GM19240 (cell line): ENCODE measurements around the gene ATXN7L1.

Experiments
- DNase-seq: peaks from one replicate; pipeline ENCODE4 v3.0.0; 2011; ENCODE audit warnings: low spot score; ENCODE audit not compliant: insufficient read length

ATXN7L1 gene, protein sequence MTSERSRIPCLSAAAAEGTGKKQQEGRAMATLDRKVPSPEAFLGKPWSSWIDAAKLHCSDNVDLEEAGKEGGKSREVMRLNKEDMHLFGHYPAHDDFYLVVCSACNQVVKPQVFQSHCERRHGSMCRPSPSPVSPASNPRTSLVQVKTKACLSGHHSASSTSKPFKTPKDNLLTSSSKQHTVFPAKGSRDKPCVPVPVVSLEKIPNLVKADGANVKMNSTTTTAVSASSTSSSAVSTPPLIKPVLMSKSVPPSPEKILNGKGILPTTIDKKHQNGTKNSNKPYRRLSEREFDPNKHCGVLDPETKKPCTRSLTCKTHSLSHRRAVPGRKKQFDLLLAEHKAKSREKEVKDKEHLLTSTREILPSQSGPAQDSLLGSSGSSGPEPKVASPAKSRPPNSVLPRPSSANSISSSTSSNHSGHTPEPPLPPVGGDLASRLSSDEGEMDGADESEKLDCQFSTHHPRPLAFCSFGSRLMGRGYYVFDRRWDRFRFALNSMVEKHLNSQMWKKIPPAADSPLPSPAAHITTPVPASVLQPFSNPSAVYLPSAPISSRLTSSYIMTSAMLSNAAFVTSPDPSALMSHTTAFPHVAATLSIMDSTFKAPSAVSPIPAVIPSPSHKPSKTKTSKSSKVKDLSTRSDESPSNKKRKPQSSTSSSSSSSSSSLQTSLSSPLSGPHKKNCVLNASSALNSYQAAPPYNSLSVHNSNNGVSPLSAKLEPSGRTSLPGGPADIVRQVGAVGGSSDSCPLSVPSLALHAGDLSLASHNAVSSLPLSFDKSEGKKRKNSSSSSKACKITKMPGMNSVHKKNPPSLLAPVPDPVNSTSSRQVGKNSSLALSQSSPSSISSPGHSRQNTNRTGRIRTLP

DNA sequence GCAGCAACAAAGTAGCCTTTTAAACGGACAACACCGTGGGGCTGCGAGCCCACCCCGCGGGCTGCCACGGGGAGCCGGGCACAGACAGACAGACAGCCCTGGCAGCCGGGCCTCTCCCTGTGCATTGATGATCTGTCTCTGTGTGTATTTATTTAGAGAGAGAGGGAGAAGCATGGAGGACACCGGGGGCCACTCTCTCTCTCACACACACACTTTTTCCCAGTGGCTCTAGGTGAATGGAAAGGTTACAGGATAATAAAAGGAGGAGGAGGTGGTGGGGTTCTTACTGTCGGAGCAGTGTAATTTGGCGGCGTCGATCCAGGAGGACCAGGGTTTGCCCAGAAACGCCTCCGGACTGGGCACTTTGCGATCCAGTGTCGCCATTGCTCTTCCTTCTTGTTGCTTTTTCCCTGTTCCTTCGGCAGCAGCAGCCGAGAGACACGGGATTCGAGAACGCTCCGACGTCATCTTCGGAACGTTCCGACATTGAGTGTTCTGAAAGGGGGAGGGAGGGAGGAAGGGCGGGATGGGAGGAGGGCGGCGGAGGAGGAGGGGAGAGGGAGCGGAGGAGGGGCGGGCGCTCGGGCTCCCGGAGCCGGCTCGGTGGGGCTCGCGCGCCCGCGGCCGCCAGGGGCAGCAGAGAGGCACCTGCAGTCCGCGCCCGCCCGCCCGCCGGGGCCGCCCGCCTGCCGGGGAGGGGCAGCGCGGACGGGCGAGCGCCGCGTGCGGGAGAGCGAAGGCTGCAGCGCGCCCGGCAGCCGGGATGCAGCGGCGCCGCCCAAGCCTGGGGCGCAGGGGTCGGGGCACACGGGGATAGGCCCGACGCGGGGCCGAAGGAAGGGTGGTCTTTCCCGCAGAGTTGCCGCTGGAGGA, at the start of gene ATXN7L1:
ATXN7L1 (minus strand) TSS at position 509 of the 873 bp plus-strand sequence; CDS start at position 468, 41 bp downstream.
- DNase-seq: peak; percentile 47

DNA sequence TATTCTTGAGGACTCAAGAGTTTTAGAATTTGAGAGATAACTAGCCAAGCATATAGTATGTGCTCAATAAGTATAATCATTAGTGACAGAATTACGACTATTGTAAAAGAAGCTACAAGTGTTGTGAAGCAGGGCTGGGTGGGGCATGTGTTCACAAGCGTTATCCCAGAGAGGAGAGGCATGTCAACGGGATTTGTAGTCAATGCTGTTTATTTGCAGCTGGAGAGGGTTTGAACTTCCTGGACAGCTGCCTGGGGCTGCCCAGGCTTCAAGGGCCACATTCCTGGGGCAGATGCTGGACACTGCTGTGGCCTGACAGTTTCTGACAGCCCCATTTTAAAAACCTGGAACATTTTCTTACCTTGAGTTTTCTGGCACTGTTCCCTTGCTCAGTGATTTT, 49.7 kb upstream of the ATXN7L1 start:
- DNase-seq: no peak

DNA sequence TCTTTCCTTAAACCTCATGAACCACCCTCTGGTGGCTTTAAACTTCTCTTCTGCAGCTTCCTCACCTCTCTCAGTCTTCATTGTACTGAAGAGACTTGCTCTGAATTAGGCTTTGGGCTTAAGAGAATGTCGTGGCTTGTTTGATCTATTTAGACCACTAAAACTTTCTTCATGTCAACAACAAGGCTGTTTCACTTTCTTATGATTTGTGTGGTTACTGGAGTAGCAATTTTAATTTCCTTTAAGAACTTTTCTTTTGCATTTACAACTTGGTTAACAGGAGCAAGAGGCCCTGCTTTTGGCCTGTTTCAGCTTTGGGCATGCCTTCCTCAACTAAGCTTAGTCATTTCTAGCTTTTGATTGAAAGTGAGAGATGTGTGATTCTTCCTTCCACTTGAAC, 48.5 kb upstream of the ATXN7L1 start:
- DNase-seq: no peak

DNA sequence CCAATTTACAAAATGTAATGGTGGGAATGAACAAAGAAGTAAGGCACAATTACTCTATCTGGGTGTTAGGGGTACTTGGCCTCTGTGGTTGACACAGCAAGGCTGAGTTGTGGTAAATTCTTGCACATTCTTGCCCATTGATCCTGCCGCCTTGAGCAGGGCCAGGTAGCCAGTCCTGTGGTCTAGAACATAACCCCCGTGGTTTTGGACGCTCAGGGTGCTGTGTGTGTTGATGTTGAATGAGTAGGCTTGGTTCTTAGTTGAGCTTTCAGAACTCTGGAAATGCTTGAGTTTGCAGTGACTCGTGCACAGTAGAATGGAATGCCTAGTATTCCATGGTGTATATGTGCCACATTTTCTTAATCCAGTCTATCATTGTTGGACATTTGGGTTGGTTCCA, 44.4 kb upstream of the ATXN7L1 start:
- DNase-seq: no peak

DNA sequence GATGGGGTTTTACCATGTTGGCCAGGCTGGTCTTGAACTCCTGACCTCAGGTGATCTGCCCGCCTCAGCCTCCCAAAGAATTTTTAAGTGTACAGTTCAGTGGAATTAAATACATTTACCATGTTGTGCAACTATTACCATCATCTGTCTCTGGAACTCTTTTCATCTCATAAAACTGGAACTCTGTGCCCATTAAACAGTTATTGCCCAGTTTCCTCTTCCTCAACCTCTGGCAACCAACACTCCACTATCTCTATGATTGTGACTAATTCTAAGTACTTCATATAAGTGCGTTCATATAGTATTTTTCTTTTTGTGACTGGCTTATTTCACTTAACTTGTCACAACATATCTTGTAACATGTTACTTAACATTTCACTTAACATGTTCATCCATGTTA, 41.3 kb upstream of the ATXN7L1 start:
- DNase-seq: no peak

DNA sequence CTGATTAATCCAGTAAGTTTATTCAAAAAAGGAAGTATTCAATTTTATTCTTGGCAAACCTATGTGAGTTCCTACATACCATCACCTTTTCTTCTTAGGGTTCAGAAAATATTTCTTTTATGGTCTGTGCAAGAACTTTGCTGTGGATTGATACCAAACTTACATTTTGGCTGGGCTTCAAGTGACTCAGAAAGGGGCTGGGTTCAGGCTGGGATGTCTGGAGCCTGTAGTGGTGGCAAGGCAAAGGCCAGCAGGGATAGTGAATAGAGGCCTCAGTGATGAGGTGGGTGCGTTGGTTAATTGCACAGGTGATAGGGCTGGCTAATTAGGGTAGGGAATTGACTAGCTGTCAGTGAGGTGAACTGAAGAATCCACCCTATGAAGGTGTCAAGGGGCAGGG, 40.2 kb upstream of the ATXN7L1 start:
- no peak for DNase-seq

DNA sequence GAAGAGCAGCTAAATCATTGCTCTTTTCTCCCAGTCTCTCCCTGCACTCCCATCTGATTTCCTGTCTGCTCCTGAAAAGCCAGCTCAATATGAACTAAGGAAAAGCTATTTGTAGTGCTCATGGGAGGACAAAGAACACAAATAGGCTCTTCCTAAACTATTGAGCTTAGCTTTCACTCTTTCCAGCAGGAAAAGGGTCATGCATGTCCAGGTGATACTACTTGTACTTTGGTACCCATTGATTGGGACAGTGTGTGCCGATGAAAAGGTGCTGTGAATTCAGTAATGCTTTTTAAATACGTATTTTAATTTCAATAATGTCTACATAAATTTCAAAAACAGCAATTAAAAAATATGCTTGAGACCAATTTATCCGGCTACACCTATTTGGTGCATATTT, 37.5 kb upstream of the ATXN7L1 start:
- DNase-seq: no peak

DNA sequence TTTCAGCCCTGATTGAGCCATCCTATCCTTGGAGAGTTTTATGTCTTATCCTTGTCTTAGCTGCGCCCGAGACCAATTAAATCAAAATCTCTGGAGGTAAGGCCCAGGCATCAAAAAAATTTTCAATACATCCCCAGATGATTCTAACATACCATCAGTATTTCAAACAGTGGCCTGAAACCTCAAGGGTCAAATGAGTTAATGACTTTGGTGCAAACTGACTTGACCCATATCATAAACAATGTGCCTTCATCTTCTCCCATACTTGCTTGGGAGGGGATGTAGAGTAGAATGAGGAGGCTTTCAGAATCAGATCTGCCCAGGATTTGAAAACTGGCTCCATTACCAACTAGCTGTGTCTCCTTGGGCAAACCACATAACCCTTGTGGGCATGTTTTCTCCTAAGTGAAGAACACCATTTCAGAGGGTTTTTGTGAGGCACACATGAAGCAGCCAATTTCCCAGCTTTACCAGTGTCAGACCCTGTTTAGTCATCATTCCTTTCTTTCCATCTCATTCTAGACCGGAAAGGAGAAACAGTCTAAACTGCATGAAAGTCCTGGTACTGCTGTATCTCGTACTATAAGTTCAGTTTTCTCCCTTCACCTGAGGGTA, 35.7 kb upstream of the ATXN7L1 start:
- no peak for DNase-seq

DNA sequence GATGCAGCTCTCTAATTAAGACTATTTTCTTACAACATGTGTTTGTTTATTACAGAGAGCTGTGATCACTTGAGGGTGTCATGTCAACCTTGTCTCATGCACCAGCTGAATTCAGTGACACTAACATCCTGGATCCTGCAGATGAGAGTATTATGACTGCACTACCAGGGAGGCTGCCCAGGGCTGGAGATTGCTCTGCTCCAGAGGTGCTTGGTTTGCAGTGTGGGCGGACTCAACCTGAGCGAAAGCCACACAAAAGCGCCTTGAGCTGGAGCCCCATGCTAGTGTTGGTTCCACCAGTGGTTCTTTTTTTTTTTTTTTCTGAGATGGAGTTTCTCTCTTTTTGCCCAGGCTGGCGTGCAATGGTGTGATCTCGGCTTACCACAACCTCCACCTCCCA, 33.8 kb upstream of the ATXN7L1 start:
- DNase-seq: no peak

DNA sequence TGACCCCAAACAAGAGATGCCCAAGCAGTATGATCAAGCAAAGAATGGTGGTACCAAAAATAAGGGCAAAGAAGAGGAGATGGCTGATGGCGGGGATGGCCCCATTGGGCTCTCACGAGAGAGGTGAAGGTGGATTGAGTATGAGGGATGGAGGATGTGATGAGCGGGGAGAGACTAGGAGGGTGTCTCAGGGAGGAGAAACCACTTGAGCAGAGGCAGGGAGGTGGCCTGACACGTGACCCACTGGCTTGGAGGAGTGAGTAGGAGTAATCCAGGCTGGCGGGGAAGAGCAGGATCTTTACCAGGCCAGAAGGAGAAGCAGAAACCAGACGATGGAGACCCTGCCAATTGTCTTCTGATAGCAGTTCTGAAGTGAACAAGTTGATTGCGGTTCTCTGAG, 33.3 kb upstream of the ATXN7L1 start:
- no peak for DNase-seq

DNA sequence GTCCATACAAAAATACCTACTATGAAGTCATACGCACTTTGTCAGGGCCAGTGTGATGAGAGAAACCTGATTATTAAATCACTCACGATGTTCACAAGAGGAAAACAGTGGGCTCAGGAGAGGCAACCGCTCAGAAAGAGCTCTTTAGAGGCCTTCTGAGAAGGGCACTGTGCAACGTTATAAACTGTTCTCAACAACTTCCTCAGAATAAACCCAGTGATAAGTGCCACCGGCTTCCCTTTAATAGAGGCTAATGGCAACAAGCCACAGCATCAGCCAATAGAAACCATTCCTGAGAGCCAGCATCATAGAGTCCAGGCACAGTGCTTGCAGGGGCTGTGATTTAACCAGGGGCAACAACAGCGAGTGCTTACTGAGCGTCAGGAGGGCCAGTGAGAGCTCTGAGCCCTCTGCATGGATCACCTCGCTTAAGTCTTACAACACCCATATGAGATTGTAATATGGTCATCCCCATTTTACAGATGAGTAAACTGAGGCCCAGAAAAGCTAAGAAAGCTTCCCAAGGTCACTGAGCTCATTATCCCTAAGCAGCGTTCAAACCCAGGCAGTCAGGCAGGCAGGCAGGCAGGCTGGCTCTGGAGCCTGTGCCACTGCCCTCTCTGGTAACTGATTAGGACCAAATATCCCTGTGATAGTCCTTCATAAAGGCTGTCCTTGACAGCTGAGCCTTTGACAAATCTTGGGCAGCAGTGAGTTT, 30.9 kb upstream of the ATXN7L1 start:
- DNase-seq: no peak

DNA sequence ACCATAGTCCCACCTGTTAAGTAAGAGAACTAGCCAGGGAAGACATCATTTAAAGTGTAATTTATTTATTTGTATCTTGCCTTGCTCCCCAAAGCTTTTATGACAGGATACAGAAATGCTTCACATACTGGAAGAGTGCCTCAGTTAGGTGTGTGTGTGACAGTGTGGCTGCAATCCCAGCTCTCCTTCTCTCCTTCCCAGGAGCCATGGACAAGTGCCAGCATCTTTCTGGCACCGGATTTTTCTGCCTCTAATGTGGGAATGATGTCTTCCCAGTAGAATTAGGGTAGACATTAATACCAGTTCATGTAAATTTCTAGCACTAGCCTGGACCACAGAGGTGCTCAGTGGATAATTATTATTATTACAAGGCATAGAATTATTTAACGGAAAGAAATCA, 30.3 kb upstream of the ATXN7L1 start:
- no peak for DNase-seq

DNA sequence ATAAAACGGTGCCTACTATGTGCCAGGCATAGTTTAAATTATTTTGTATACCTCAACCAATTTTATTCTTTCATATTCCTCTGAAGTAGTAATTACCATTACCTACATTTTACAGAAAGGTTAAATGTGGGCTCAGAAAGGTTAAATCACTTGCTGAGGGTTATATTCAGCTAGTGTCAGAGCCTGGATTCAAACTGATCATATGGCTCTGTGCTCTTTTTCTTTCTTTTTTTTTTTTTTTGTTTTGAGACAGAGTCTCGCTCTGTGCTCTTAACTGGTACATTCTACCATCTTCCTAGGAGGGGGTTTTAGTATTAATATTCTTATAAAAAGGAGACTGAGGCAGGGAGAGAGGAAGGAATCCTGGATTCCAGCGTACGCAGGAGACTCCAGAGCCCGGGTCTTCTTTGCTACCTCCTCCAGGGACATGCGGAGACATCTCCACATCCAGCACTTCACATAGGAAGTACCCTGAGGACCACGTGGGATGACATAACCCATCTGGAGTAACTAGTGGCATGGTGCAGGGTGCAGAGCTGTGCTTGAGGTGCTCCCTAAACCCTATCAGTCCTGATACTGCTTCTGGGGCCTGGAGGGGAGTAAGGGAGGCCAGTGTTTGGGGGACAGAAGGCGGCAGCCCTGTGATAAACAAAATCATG, 29.6 kb upstream of the ATXN7L1 start:
- no peak for DNase-seq

DNA sequence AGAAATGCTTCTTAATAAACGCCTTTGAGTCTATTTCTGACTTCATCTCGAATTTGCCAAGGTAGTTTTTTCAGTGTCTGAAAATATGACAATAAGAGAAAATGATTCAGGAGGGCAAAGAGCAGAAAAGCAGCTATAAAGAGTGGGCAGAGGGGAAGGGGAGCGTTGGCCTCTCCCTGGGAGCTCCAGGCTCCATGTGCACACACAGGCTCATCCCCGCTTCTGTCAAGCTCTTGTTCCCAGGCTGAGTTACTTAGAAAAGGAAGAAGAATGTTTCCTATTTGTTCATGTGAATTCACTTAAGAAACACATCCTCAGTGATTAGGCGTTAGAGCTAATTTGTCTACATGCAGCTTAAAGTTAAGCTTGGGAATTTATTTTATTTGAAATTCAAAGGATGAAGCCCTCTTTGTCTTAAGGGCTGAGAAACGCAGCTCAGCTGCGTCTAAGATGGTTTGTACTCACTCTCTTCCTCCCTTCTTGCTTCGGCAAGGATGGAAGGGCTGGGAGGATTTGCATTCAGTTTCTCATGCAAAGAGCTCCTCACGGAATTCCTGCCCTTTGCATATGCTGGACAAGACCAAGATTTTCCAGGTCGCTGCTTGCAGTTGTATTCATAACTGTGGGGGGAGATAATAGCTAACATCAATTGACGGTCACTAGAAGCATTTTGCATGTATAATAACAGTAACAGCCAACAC, 29.0 kb upstream of the ATXN7L1 start:
- no peak for DNase-seq

DNA sequence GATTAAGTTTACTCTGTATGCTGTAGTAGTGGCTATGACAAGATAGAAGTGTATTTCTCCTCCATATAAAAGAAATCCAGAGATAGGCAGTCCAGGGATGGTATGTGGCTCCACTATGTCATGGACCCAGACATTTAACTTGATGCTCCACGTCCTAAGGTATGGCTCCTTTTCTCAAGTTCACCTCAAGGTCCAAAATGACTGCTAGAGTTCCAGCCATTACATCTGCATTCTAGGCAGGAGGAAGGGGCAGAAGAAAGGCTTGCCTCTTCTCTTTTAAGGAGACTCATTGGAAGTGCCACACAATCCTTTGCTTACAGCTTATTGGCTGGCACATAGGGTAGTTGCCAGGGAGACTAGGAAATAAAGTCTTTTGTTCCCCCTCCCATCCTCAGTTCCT, 27.7 kb upstream of the ATXN7L1 start:
- DNase-seq: no peak

DNA sequence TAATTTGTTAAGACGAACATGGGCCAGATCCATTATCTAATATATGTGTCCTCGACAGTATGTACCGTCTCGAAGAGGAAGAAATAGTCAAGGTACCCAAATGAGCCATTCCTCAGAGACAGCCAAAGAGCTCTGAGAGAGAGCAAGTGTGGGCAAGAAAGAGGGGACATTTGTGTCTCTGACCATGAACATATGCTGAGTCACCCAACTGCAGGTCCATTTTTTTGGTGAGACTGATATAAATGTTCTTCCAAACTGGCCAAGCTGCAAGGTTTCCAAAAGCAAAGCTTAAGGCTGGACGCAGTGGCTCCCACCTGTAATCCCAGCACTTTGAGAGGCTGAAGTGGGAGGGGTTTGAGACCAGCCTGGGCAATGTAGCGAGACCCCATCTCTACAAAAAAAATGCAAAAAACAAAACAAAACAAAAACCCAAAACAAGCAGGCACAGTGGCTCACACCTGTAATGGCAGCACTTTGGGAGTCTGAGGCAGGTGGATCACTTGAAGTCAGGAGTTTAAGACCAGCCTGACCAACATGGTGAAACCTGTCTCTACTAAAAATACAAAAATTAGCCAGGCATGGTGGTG, 26.0 kb upstream of the ATXN7L1 start:
- no peak for DNase-seq

DNA sequence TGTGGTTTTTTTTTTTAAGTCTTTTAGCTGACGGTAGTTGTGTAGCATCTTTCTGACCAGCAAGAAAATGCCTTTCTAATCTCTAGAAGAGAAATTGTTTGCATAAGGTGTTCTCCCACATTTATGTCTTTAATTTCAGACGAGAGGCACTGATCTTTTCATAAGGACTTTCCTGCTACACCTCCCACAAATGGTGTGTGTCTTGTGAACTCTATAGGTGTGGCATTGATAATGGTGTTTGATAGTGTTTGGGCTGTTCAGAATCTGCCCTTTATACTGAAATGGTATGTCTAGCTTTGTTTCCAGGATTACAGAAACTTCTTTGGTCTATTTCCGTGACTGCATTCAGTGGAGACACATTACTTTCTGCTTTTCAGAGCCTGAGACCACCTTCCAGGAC, 21.6 kb upstream of the ATXN7L1 start:
- DNase-seq: no peak

DNA sequence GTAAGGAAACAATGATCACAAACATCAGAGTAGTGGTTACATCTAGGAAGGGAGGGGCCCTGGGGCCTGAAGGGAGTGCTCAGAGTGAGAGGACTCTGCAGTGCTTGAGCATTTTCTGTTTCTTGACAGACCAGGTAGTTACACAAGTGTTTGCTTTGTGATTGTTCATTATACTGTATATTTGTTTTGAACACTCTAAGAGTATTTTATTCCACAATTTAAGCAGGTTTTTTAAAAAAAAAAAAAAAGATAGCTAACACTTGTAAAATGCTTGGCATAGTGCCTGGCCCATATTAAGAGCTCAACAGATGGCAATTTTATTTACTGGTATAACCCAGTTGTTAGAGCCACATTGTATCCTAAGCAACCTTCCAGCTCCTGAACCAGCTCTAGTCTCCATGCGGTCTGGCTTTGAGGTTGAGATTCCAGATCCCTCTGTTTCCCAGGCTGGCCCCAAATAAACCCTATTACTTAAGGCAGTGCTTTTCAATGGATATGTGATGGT, 20.1 kb upstream of the ATXN7L1 start:
- DNase-seq: no peak

DNA sequence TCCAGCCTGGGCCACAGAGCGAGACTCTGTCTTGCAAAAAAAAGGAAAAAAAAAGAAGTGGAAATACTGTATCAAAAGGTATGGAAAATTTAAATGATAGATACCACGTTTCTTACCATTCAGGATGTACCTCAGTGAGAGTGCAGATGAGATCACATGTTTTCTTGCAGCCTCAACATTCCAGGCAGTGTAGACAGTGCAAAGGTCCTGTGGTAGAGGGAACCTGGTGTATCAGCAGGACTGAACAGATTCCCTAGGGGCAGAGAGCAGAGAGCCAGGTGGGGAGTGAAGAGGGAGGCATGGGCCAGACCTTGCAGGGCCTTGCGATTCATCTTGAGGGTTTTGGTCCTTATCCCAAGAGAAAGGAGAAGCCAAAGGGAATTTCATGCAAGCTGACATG, 17.7 kb upstream of the ATXN7L1 start:
- no peak for DNase-seq
